Stomach (tissue), 9 donors: ENCODE results near the gene ARID3B. TPM values are rescaled to one million over a fixed set of nuclear protein-coding genes. Genes with fewer than 3 reads are reported as not detected.

Experiments
- DNase-seq, 2 donors: peaks; one replicate each; pipeline versions ENCODE4 v3.0.0 to v3.0.0-alpha.2; 2013 to 2019
- H3K27ac ChIP-seq, 5 donors: fragments of 200-600 bp in 4 of 5; sonication (generic) in 4 of 5; one replicate each; pipeline ENCODE4 v1.5.1; 2013 to 2019; ENCODE audit warnings: mild to moderate bottlenecking in 1 of 5, moderate library complexity in 1 of 5
- H3K27me3 ChIP-seq, 3 donors: fragments of 200-600 bp; sonication (generic); one replicate each; pipeline ENCODE4 v1.5.1; 2017 to 2019; ENCODE audit warnings: mixed run types in 1 of 3
- H3K36me3 ChIP-seq, 4 donors: fragments of 200-600 bp; sonication (generic); 1 replicate in 3 of 4; 2 replicates in 1 of 4; pipeline ENCODE4 v1.5.1; 2016 to 2019
- H3K4me1 ChIP-seq, 4 donors: fragments of 200-600 bp; sonication (generic); one replicate each; pipeline ENCODE4 v1.5.1; 2016 to 2019
- H3K4me3 ChIP-seq, 4 donors: fragments of 200-600 bp; sonication (generic) in 3 of 4; one replicate each; pipeline ENCODE4 v1.5.1; 2016 to 2019; ENCODE audit warnings: mild to moderate bottlenecking in 1 of 4
- H3K9me3 ChIP-seq, 4 donors: fragments of 200-600 bp; sonication (generic); one replicate each; pipeline ENCODE4 v1.5.1; 2016 to 2019
- EP300 ChIP-seq: sonication (generic); formaldehyde crosslinking; IDR thresholded peaks from one replicate; pipeline ENCODE4 v1.6.1; 2017; ENCODE audit warnings: antibody characterized with exemption
- POLR2A ChIP-seq, 4 donors: fragments of 450-650 bp; IDR thresholded peaks; one replicate each; pipeline ENCODE4 v1.6.1; 2016; ENCODE audit warnings: antibody characterized with exemption in 4 of 4, control low read depth in 2 of 4, mild to moderate bottlenecking in 1 of 4, moderate library complexity in 1 of 4
- POLR2AphosphoS5 ChIP-seq, 3 donors: sonication (generic); formaldehyde crosslinking; IDR thresholded peaks; one replicate each; pipeline ENCODE4 v1.6.1; 2016; ENCODE audit warnings: antibody characterized with exemption in 3 of 3
- WGBS, 5 donors: extraction: QIAGEN DNeasy Blood & Tissue Kit in 3 of 5; methylation state at CpG; one replicate each; pipeline versions ENCODE4 v1.1.5 to v1.1.7; 2013 to 2018; 5-methylcytosine and 5-hydroxymethylcytosine counted together
- intact Hi-C: fragments of 100-400 bp; cut with DNase I; formaldehyde crosslinking; loops from one replicate; pipeline ENCODE4 v1.15.1; 2023; ENCODE audit warnings: low total_unique reads
- polyA plus RNA-seq, 3 donors: library from polyadenylated mRNA; stranded (reverse); fragments of 200-250 nt; gene quantifications; one replicate each; pipeline ENCODE4 v1.2.3, GENCODE V29; 2013
- total RNA-seq, 5 donors: library from RNA; depleted of rRNA; stranded (reverse); fragments of >200 nt; gene quantifications; one replicate each; pipeline versions ENCODE4 v1.1.0 to v1.2.3, GENCODE V29; 2014 to 2016
- TF ChIP-seq, protein P1 (sequence below), 7 experiments: fragments of 450-650 bp in 4 of 7; fragments of 200-600 bp in 3 of 7; sonication (generic) in 3 of 7; IDR thresholded peaks; one replicate each; pipeline ENCODE4 v1.5.1; 2016 to 2019; ENCODE audit warnings: antibody characterized with exemption in 7 of 7, control low read depth in 2 of 7, mild to moderate bottlenecking in 1 of 7
- donor health status: healthy with polysubstance abuse.
- donor health status: Bipolar disorder and iron deficiency.
- donor health status: healthy.

ARID3B gene
- total and polyA plus RNA-seq, 8 donors, result 2.2 to 25.2 (median 5.1) TPM

DNA sequence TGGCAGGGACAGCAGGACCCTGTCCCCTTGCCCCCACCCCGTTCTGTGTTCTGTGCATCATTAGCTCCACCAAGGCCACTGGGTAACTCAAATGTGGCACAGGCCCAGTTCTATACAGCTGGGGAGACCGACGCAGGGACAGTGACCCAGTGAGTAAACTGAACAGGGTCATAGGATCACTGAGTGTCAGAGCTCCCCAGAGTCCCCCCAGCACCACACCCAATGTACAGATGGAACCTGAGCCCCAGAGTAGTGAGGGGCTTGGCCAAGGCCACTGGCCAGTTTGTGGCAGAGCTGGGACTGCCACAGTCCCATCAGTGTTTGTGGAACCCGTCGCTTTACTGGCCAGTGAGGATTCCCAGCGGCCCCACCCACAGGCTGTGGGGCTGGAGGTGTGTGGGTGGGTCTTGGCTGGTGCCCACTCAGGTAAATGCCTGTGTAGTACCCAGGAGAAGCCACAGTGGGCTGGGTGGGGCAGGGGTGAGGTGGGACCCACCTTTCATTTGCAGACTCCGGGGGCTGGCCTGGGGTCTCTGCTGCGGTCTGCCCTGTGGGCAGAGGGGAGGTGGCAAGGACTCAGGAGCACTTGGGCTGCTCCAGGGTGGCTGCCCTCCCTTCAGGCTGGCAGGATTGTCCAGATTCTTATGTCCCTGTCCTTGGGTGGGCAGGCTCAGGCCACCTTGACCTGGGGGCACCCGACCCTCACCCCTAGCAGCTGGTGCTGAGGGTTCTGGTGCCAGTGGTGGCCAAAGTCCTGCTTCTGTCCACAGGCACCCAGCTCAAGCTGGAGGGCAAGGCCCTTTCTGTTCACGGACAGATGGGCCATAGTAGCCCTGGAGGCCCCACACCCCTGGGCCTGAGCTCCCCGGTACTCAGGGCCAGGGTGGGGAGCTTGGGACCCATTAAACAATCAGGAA is 63.0 kb downstream of the ARID3B start:
- WGBS, 5 donors, result 77 to 90% (median 82%) methylated on average over 3 to 11 of the region's 11 CpGs
- TF ChIP-seq POLR2A (IDR thresholded peaks at IDR 0.05) (no peak), POLR2AphosphoS5 (IDR thresholded peaks at IDR 0.05) (no peak), EP300 (no peak)
- TF ChIP-seq, protein P1, sequence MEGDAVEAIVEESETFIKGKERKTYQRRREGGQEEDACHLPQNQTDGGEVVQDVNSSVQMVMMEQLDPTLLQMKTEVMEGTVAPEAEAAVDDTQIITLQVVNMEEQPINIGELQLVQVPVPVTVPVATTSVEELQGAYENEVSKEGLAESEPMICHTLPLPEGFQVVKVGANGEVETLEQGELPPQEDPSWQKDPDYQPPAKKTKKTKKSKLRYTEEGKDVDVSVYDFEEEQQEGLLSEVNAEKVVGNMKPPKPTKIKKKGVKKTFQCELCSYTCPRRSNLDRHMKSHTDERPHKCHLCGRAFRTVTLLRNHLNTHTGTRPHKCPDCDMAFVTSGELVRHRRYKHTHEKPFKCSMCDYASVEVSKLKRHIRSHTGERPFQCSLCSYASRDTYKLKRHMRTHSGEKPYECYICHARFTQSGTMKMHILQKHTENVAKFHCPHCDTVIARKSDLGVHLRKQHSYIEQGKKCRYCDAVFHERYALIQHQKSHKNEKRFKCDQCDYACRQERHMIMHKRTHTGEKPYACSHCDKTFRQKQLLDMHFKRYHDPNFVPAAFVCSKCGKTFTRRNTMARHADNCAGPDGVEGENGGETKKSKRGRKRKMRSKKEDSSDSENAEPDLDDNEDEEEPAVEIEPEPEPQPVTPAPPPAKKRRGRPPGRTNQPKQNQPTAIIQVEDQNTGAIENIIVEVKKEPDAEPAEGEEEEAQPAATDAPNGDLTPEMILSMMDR (IDR thresholded peaks at IDR 0.05), result no peak
- H3K4me3 ChIP-seq, result no peak overlapping the region
- H3K27ac ChIP-seq, result no peak overlapping the region
- DNase-seq, result no peak
- H3K9me3 ChIP-seq, result no peaks in the 10 kb centered on the region
- H3K4me1 ChIP-seq, result peaks cover 8 to 20% (median 13%) of the 10 kb centered on the region in 4 donors
- intact Hi-C loops, result loop anchor here (10.0 kb wide), 1 partner anchor 59 kb away; the partner anchor contains the start of gene ARID3B
- H3K27me3 ChIP-seq, result no peaks in the 10 kb centered on the region
- H3K36me3 ChIP-seq, result no peaks in the 10 kb centered on the region

DNA sequence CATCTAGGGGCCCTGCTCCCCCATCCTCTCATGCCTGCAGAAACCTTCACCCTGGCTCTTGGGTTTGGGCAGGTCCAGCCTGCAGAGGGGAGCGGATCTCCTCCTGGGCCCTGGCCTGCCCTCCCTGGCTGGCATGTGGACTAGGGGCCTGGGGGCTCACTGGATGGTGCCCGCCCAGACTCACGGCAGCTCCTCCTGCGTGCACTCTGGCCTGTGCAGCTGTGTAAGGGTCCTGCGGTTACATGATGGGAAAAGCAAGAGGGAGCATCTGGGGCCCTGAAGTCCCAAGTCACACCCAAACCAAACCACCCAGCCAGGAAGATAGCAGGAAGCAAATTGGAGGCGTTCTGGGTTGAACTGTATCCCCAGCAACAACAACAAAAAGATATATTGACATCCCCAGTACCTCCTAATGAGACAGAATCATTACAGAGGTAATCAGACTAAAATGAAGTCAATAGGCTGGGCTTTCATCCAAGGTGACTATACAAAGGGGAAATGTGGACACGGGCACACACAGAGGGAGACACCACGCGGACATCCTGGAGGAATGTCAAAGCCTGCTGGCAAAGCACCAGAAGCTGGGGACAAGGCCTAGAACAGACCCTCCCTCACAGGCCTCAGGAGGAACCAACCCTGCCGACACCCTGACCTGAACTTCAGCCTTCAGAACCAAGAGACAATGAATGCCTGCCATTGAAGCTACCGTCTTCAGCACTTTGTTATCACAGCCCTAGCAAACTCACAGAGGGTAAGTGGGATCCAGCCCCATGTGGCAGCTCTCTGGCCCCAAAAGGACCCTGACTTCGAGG is 64.2 kb downstream of the ARID3B start:
- 61 to 76% (median 69%) methylated on average over 11 to 12 of the region's 12 CpGs for WGBS, 5 donors
- Histone ChIP-seq H3K4me3 (no peak overlapping the region), H3K27me3 (no peaks in the 10 kb centered on the region), H3K9me3 (no peaks in the 10 kb centered on the region), H3K4me1 (peaks cover 0 to 11% (median 4%) of the 10 kb centered on the region in 4 donors), H3K27ac (no peak overlapping the region), H3K36me3 (no peaks in the 10 kb centered on the region)
- no peak for DNase-seq
- TF ChIP-seq, protein P1 (IDR thresholded peaks at IDR 0.05), result no peak
- no peak for TF ChIP-seq POLR2AphosphoS5 (IDR thresholded peaks at IDR 0.05)
- no peak for TF ChIP-seq EP300
- intact Hi-C loops, result loop anchor here (10.0 kb wide), 1 partner anchor 60 kb away; the partner anchor contains the start of gene ARID3B

DNA sequence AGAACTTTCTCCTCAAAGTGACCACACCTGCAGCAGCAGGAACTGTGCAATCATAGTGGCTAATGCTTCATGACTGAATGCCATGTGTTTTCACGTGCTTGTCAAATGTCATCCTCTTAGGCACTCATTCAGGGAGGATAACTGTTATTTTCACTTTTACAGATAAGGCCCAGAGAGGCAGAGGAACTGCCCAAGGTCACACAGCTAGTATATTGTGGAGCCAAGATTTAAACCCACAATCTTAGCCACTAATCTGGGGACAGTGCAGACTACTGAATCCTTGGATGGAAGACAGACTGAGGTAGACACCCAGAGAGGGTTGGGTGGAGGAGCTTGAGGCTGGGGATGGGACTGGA is 64.8 kb downstream of the ARID3B start:
- Histone ChIP-seq H3K36me3 (no peaks in the 10 kb centered on the region), H3K27me3 (no peaks in the 10 kb centered on the region), H3K9me3 (no peaks in the 10 kb centered on the region), H3K4me3 (no peak overlapping the region), H3K4me1 (peaks cover 0 to 5% (median 1%) of the 10 kb centered on the region in 4 donors), H3K27ac (no peak overlapping the region)
- TF ChIP-seq EP300, result no peak
- no peak for TF ChIP-seq POLR2A (IDR thresholded peaks at IDR 0.05)
- TF ChIP-seq, protein P1 (IDR thresholded peaks at IDR 0.05), result no peak
- TF ChIP-seq POLR2AphosphoS5 (IDR thresholded peaks at IDR 0.05), result no peak
- 53 to 91% (median 69%) methylated on average over 1 of the region's 1 CpG for WGBS, 5 donors
- intact Hi-C loops, result loop anchor here (10.0 kb wide), 1 partner anchor 61 kb away; the partner anchor contains the start of gene ARID3B
- no peak for DNase-seq

DNA sequence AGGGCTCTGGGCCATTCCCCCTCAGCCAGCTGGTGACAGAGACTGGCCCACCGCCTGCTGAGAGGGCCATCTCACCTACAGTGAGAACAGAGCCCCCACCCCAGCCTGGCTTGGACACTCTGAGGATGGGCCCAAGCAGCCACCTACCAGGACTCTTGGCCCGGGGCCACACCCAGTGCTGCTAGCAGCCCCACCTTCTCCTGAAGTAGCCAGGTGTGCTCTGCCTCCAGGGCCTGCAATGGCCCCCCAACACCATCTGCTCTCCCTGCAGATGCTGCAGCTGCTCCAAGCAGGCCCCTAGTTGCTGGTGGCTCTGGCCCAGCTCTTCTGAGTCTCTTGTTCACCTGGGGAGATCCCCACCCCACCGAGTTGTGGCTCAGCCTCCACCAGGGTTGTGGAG is 67.8 kb downstream of the ARID3B start:
- H3K36me3 ChIP-seq, result no peaks in the 10 kb centered on the region
- TF ChIP-seq, protein P1 (IDR thresholded peaks at IDR 0.05), result no peak
- TF ChIP-seq EP300 (no peak), POLR2A (IDR thresholded peaks at IDR 0.05) (no peak), POLR2AphosphoS5 (IDR thresholded peaks at IDR 0.05) (no peak)
- intact Hi-C loops, result loop anchor here (10.0 kb wide), 1 partner anchor 64 kb away; the partner anchor contains the start of gene ARID3B
- WGBS, 5 donors, result 66 to 81% (median 71%) methylated on average over 2 to 3 of the region's 3 CpGs
- H3K27ac ChIP-seq, result no peak overlapping the region
- peaks cover 0 to 2% (median under 1%) of the 10 kb centered on the region in 4 donors for H3K4me1 ChIP-seq
- no peaks in the 10 kb centered on the region for H3K27me3 ChIP-seq
- no peak for DNase-seq
- no peaks in the 10 kb centered on the region for H3K9me3 ChIP-seq
- no peak overlapping the region for H3K4me3 ChIP-seq
